Activated CD8-positive, alpha-beta T cell treated with anti-CD3 and anti-CD28 coated beads, Interleukin-2, amount 10 ng/mL, durations not matched to agents 7 days and 5 days (primary cell): ENCODE data around the gene ZNF74. TPM values are rescaled to one million over a fixed set of nuclear protein-coding genes. Genes with fewer than 3 reads are reported as not detected.

Source experiments
- ATAC-seq: fragments of 150-1000 bp; cut with Tn5 transposase; one replicate; pipeline ENCODE4 v1.10.0; 2021; ENCODE audit warnings: moderate library complexity
- CTCF ChIA-PET: fragments of 350-600 bp; sonication (Branson Sonifier 250); formaldehyde crosslinking; loops from one replicate; lab custom pipeline; 2021; ENCODE audit warnings: antibody characterized with exemption; lab: Charles Lee
- POLR2A ChIA-PET: fragments of 350-600 bp; sonication (Branson Sonifier 250); formaldehyde crosslinking; loops from one replicate; lab custom pipeline; 2021; ENCODE audit warnings: antibody characterized with exemption; lab: Charles Lee
- DNase-seq: peaks from one replicate; pipeline ENCODE4 v3.0.0-alpha.2; 2020
- H3K27ac Mint-ChIP-seq: one replicate; pipeline ENCODE4 v1.8.0; 2021; ENCODE audit warnings: mild to moderate bottlenecking, mixed read lengths
- H3K27me3 Mint-ChIP-seq: one replicate; pipeline ENCODE4 v1.8.0; 2021; ENCODE audit warnings: low read depth, mixed read lengths
- H3K36me3 Mint-ChIP-seq: one replicate; pipeline ENCODE4 v1.8.0; 2021; ENCODE audit warnings: low read depth, mixed read lengths
- H3K4me1 Mint-ChIP-seq: one replicate; pipeline ENCODE4 v1.8.0; 2021; ENCODE audit warnings: low read depth, mixed read lengths
- H3K4me3 Mint-ChIP-seq: one replicate; pipeline ENCODE4 v1.8.0; 2021; ENCODE audit warnings: mild to moderate bottlenecking, mixed read lengths
- H3K9me3 Mint-ChIP-seq: one replicate; pipeline ENCODE4 v1.8.0; 2022; ENCODE audit warnings: mixed read lengths; ENCODE audit not compliant: insufficient read depth
- total RNA-seq, 2 experiments: library from RNA; stranded (reverse); gene quantifications; one replicate each; pipeline ENCODE4 v1.2.3, GENCODE V29; 2021

ZNF74 gene
- total RNA-seq, 2 experiments from 2014 or later = 9.2 to 12.6 TPM

- H3K36me3 Mint-ChIP-seq = peaks cover 4% of the 10 kb centered on the region
- H3K27me3 Mint-ChIP-seq = peaks cover 3% of the 10 kb centered on the region
- H3K4me3 Mint-ChIP-seq = peak overlapping the region; percentile 86
- H3K4me1 Mint-ChIP-seq = peaks cover 18% of the 10 kb centered on the region
- CTCF ChIA-PET = interaction anchor here (0.6 to 1.8 kb wide), 10 partner anchors 11 to 1236 kb away, joined by 3 to 7 read pairs (median 3); partner anchors contain the start of gene DGCR6L
- POLR2A ChIA-PET = interaction anchor here (0.6 to 1.9 kb wide), 5 partner anchors 61 to 160 kb away, joined by 3 to 7 read pairs (median 3); partner anchors contain the start of genes DGCR6L and MED15
- peak overlapping the region; percentile 92 for H3K27ac Mint-ChIP-seq
- no peak for DNase-seq
- no peaks in the 10 kb centered on the region for H3K9me3 Mint-ChIP-seq
- ATAC-seq = no peak
Measured at GRCh38 chr22:20392983-20393704, 807 bp upstream of the ZNF74 start.

DNA sequence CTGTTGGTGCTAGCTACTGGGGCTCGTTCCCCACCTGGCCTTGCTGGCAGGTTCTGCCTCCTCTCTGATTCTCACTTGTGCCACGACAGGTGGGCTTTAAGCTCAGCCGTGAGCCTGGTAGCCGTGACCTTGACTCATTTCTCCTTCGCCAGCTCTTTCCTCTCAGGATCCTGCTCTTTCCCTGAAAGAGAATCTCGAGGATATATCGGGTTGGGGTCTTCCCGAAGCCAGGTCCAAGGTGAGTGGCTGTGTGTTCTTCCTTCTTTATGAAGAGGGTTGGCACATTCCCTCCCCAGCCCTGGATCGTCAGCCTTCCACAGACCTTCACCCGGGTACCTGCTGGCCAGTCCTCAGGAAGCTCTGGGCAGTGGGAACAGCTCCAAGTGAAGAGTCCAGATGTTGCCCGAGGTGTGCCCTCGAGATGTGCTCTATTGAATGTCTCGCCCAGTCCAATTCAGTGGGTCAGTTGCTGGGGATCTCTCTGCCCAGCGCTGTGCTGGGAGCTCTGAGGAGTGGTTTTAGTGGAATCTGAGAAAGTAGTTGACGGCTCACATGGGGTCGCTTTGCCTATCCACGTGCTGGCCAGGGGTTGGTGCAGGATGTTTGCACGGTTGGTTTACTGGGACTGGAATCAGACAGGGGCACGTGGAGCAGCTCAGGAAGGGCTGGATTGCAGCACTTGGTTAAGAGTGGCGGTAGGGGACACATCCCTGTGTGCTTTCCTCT is 1.4 kb downstream of the ZNF74 start:
- Mint-ChIP-seq H3K4me3 (peak overlapping the region; percentile 86), H3K9me3 (no peaks in the 10 kb centered on the region), H3K27me3 (no peaks in the 10 kb centered on the region), H3K27ac (peak overlapping the region; percentile 48), H3K36me3 (peaks cover 4% of the 10 kb centered on the region), H3K4me1 (peaks cover 18% of the 10 kb centered on the region)
- ChIA-PET POLR2A (interaction anchor here (0.6 to 2.1 kb wide), 3 partner anchors 9 to 133 kb away, joined by 3 to 9 read pairs (median 3); partner anchors contain the start of gene DGCR6L), CTCF (interaction anchor here (1.4 to 1.8 kb wide), 2 partner anchors 9 to 23 kb away, joined by 6 to 7 read pairs; no protein-coding TSS in a partner anchor)
- DNase-seq (no peak), ATAC-seq (no peak)

GRCh38 chr22:20395907-20396287 is 1.9 kb downstream of the ZNF74 start:
- peak overlapping the region; percentile 86 for H3K4me3 Mint-ChIP-seq
- H3K27me3 Mint-ChIP-seq = no peaks in the 10 kb centered on the region
- no peak overlapping the region for H3K27ac Mint-ChIP-seq
- H3K9me3 Mint-ChIP-seq = no peaks in the 10 kb centered on the region
- peaks cover 4% of the 10 kb centered on the region for H3K36me3 Mint-ChIP-seq
- POLR2A ChIA-PET = interaction anchor here (0.9 kb wide), 1 partner anchor 76 kb away, joined by 3 read pairs; the partner anchor contains the start of gene DGCR6L
- peaks cover 18% of the 10 kb centered on the region for H3K4me1 Mint-ChIP-seq
- ATAC-seq (no peak), DNase-seq (no peak)
- CTCF ChIA-PET = interaction anchor here (1.4 kb wide), 1 partner anchor 22 kb away, joined by 6 read pairs; no protein-coding TSS in a partner anchor

DNA sequence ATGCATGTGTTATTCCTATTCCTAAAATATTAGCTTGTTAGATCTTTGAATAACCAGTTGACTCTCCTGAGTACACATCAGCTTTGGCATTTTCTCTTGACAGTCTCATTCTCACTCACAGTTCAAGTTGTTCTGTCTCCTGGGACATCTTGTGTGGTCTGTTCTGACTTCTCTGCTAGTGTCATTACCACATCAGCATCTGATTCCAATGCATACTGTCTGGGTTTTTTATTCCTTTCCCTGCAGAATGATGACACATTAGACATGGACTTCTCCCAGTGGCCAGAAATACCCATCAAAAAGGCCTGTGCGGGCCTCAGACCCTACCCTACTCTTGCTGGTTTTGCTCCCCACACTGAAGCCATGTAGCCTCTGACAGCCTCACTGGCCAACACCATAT is 2.7 kb downstream of the ZNF74 start:
- no peaks in the 10 kb centered on the region for H3K27me3 Mint-ChIP-seq
- DNase-seq = no peak
- H3K4me3 Mint-ChIP-seq = no peak overlapping the region
- no peak for ATAC-seq
- ChIA-PET CTCF (interaction anchor here (1.4 kb wide), 1 partner anchor 22 kb away, joined by 6 read pairs; no protein-coding TSS in a partner anchor), POLR2A (no interaction called here)
- peaks cover 4% of the 10 kb centered on the region for H3K36me3 Mint-ChIP-seq
- no peaks in the 10 kb centered on the region for H3K9me3 Mint-ChIP-seq
- no peak overlapping the region for H3K27ac Mint-ChIP-seq
- H3K4me1 Mint-ChIP-seq = peaks cover 18% of the 10 kb centered on the region

GRCh38 chr22:20397498-20397897 is 3.5 kb downstream of the ZNF74 start:
- H3K27me3 Mint-ChIP-seq = no peaks in the 10 kb centered on the region
- peaks cover 18% of the 10 kb centered on the region for H3K4me1 Mint-ChIP-seq
- ChIA-PET CTCF (no interaction called here), POLR2A (no interaction called here)
- DNase-seq (no peak), ATAC-seq (no peak)
- H3K4me3 Mint-ChIP-seq = no peak overlapping the region
- H3K9me3 Mint-ChIP-seq = no peaks in the 10 kb centered on the region
- H3K27ac Mint-ChIP-seq = no peak overlapping the region
- H3K36me3 Mint-ChIP-seq = peaks cover 4% of the 10 kb centered on the region

- CTCF ChIA-PET = interaction anchor here (1.3 kb wide), 1 partner anchor 173 kb away, joined by 3 read pairs; no protein-coding TSS in a partner anchor
- Mint-ChIP-seq H3K4me1 (peaks cover 23% of the 10 kb centered on the region), H3K4me3 (no peak overlapping the region), H3K9me3 (no peaks in the 10 kb centered on the region), H3K27me3 (no peaks in the 10 kb centered on the region), H3K27ac (no peak overlapping the region), H3K36me3 (peaks cover 9% of the 10 kb centered on the region)
- ATAC-seq (no peak), DNase-seq (no peak)
- POLR2A ChIA-PET = no interaction called here
Measured at GRCh38 chr22:20398420-20398819, 4.5 kb downstream of the ZNF74 start.

DNA sequence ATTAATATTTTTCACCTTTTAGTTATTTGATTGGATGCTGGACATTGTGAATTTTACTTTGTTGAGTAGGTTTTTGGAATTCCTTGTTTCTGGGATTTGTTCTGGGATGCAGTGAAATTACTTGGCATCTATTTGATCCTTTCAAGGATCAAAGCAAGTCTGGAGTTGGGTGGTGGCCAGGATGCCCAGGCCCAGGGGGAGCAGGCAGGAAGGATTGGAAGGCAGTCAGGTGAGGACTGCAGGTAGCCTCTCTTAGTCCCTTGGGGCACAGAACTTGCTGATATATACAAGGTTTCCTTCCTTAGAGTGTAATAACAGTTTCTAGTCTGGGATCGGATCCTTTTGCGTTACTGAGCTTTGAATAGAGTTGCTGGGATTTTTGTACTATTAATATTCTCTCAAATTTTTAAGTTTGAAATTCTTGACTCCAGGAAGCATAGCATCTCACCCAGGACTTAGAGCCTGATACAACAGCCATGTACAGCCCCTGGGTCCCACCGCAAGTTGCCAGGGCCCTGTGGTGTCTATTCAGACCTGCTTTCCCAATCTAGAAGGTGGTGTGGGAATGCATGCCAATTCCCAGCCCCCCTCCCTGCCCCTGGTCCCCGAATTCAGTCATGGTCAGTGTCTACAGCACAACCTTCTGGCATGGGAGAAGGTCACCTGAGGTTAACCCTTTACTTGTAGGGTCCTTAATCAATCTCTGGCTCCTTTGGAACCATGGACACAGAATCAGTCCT is 6.1 kb downstream of the ZNF74 start:
- H3K9me3 Mint-ChIP-seq = no peaks in the 10 kb centered on the region
- no peak overlapping the region for H3K27ac Mint-ChIP-seq
- ChIA-PET POLR2A (no interaction called here), CTCF (no interaction called here)
- ATAC-seq (no peak), DNase-seq (no peak)
- H3K4me1 Mint-ChIP-seq = peaks cover 20% of the 10 kb centered on the region
- peaks cover 14% of the 10 kb centered on the region for H3K36me3 Mint-ChIP-seq
- H3K27me3 Mint-ChIP-seq = no peaks in the 10 kb centered on the region
- no peak overlapping the region for H3K4me3 Mint-ChIP-seq

DNA sequence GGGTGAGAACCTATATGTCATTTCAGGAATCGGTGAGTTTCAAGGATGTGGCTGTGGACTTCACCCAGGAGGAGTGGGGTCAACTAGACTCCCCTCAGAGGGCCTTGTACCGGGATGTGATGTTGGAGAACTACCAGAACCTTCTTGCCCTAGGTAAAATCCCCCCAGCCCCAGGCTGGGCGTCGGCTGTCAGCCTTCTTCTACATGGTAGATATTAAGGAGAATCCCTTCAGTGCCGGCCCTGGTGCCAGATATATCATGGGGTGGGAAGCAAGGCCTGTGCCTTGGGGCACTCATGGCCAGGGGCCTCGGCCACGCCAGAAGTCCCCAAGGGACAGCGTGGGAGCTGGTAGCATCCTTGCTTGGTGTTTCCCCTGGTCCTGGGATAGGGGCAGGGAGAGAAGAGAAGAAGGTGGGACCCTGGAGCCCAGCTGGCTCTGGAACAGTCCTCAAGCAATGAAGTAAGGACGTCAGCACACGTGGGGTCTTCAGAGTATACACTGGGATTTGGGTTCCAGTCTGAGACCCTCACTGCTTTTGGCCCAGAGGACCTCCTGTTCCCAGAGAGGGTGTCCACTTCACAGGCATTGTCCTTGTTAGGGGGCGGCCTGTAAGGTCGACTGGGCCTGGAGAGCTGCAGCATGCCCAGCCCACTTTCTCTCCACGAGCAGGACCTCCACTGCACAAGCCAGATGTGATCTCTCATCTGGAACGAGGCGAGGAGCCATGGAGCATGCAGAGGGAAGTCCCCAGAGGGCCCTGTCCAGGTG is 6.8 kb downstream of the ZNF74 start:
- Mint-ChIP-seq H3K27me3 (no peaks in the 10 kb centered on the region), H3K27ac (no peak overlapping the region), H3K4me3 (no peak overlapping the region), H3K4me1 (peaks cover 14% of the 10 kb centered on the region), H3K9me3 (no peaks in the 10 kb centered on the region), H3K36me3 (peaks cover 10% of the 10 kb centered on the region)
- CTCF ChIA-PET = no interaction called here
- ATAC-seq (no peak), DNase-seq (no peak)
- POLR2A ChIA-PET = no interaction called here

GRCh38 chr22:20401376-20402014 is 7.5 kb downstream of the ZNF74 start:
- Mint-ChIP-seq H3K4me3 (no peak overlapping the region), H3K9me3 (no peaks in the 10 kb centered on the region), H3K27ac (peak overlapping the region; percentile 71), H3K4me1 (peaks cover 14% of the 10 kb centered on the region), H3K27me3 (no peaks in the 10 kb centered on the region), H3K36me3 (peaks cover 12% of the 10 kb centered on the region)
- ATAC-seq (no peak), DNase-seq (no peak)
- ChIA-PET CTCF (interaction anchor here (1.3 to 1.5 kb wide), 2 partner anchors 17 to 163 kb away, joined by 3 to 5 read pairs; no protein-coding TSS in a partner anchor), POLR2A (no interaction called here)

- peaks cover 14% of the 10 kb centered on the region for H3K36me3 Mint-ChIP-seq
- H3K27ac Mint-ChIP-seq = peak overlapping the region; percentile 89
- no peaks in the 10 kb centered on the region for H3K9me3 Mint-ChIP-seq
- peaks cover 14% of the 10 kb centered on the region for H3K4me1 Mint-ChIP-seq
- CTCF ChIA-PET = interaction anchor here (0.6 to 2.3 kb wide), 7 partner anchors 9 to 161 kb away, joined by 3 to 9 read pairs (median 5); partner anchors contain the start of genes DGCR6L and ZNF74
- no peaks in the 10 kb centered on the region for H3K27me3 Mint-ChIP-seq
- no peak for ATAC-seq
- no peak overlapping the region for H3K4me3 Mint-ChIP-seq
- no peak for DNase-seq
- POLR2A ChIA-PET = interaction anchor here (0.6 to 2.0 kb wide), 2 partner anchors 9 to 179 kb away, joined by 3 to 9 read pairs; partner anchors contain the start of gene ZNF74
Measured at GRCh38 chr22:20402960-20403778, 9.2 kb downstream of the ZNF74 start.
